Esophagus muscularis mucosa (tissue), 4 donors: ENCODE data around the gene C10orf88. TPM values are rescaled to one million over a fixed set of nuclear protein-coding genes. Genes with fewer than 3 reads are reported as not detected.

Experiments
- DNase-seq: peaks from one replicate; pipeline ENCODE4 v3.0.0-alpha.2; 2017; ENCODE audit errors: extremely low spot score
- H3K27ac ChIP-seq, 4 donors: fragments of 200-600 bp; sonication (generic); replicated peaks in 1 of 4; 1 replicate in 3 of 4; 2 replicates in 1 of 4; pipeline ENCODE4 v1.5.1; 2016 to 2019; ENCODE audit warnings: mild to moderate bottlenecking in 1 of 4
- H3K27me3 ChIP-seq, 4 donors: fragments of 200-600 bp; sonication (generic); one replicate each; pipeline versions ENCODE4 v1.5.1 to v1.6.0; 2016 to 2019
- H3K36me3 ChIP-seq, 4 donors: fragments of 200-600 bp; sonication (generic); one replicate each; pipeline ENCODE4 v1.5.1; 2016 to 2019
- H3K4me1 ChIP-seq, 4 donors: fragments of 200-600 bp; sonication (generic); one replicate each; pipeline ENCODE4 v1.5.1; 2016 to 2019
- H3K4me3 ChIP-seq, 4 donors: fragments of 200-600 bp; sonication (generic); 1 replicate in 2 of 4; 2 replicates in 2 of 4; pipeline ENCODE4 v1.5.1; 2016 to 2019; ENCODE audit warnings: mild to moderate bottlenecking in 4 of 4, moderate library complexity in 1 of 4
- H3K9me3 ChIP-seq, 4 donors: fragments of 200-600 bp; sonication (generic); 1 replicate in 3 of 4; 2 replicates in 1 of 4; pipeline ENCODE4 v1.5.1; 2016 to 2019
- EP300 ChIP-seq: sonication (generic); formaldehyde crosslinking; IDR thresholded peaks from one replicate; pipeline ENCODE4 v1.6.1; 2017; ENCODE audit warnings: antibody characterized with exemption
- POLR2A ChIP-seq: fragments of 450-650 bp; IDR thresholded peaks from one replicate; pipeline ENCODE4 v1.6.1; 2017; ENCODE audit warnings: antibody characterized with exemption, moderate library complexity, mild to moderate bottlenecking, low read depth
- POLR2AphosphoS5 ChIP-seq, 2 donors: sonication (generic); formaldehyde crosslinking; IDR thresholded peaks; one replicate each; pipeline ENCODE4 v1.6.1; 2017; ENCODE audit warnings: antibody characterized with exemption in 2 of 2
- WGBS: methylation state at CpG from one replicate; pipeline ENCODE4 v1.1.5; 2018; 5-methylcytosine and 5-hydroxymethylcytosine counted together
- intact Hi-C: fragments of 100-400 bp; cut with DNase I; formaldehyde crosslinking; loops from one replicate; pipeline ENCODE4 v1.15.1; 2023
- total RNA-seq, 4 donors: library from RNA; depleted of rRNA; stranded (reverse); fragments of >200 nt; gene quantifications; one replicate each; pipeline versions ENCODE4 v1.1.0 to v1.2.1, GENCODE V29; 2016
- TF ChIP-seq, protein P1 (sequence below), 3 experiments: fragments of 200-600 bp in 2 of 3; fragments of 450-650 bp in 1 of 3; sonication (generic) in 2 of 3; IDR thresholded peaks; one replicate each; pipeline ENCODE4 v1.5.1; 2017 to 2019; ENCODE audit warnings: antibody characterized with exemption in 3 of 3, mild to moderate bottlenecking in 2 of 3, moderate library complexity in 1 of 3

C10orf88 gene
- total RNA-seq, 4 donors from 2014 or later, result 5.5 to 7.3 (median 5.9) TPM

DNA sequence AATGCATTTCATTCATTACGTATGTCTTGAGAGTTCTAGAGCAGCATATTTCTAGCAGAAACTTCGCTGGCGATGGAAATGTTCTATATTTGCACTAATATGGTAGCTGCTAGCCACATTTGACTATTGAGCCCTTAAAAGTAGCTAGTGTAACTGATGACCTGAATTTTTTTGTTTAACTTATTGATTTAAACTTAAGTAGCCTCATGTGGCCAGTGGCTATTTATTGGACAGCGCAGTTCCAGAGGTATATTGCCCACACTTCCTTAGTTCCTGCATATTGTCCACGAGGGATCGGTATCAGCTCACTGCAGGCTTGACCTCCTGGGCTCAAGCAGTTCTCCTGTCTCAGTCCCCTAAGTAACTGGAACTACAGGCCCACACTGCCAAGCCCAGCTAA, 29.9 kb upstream of the C10orf88 start:
- 93% methylated on average over 6 of the region's 6 CpGs for WGBS
- DNase-seq, result no peak
- H3K9me3 ChIP-seq, result no peaks in the 10 kb centered on the region
- H3K36me3 ChIP-seq, result no peaks in the 10 kb centered on the region
- TF ChIP-seq EP300 (no peak), POLR2AphosphoS5 (IDR thresholded peaks at IDR 0.05) (no peak), POLR2A (no peak)
- TF ChIP-seq, protein P1, sequence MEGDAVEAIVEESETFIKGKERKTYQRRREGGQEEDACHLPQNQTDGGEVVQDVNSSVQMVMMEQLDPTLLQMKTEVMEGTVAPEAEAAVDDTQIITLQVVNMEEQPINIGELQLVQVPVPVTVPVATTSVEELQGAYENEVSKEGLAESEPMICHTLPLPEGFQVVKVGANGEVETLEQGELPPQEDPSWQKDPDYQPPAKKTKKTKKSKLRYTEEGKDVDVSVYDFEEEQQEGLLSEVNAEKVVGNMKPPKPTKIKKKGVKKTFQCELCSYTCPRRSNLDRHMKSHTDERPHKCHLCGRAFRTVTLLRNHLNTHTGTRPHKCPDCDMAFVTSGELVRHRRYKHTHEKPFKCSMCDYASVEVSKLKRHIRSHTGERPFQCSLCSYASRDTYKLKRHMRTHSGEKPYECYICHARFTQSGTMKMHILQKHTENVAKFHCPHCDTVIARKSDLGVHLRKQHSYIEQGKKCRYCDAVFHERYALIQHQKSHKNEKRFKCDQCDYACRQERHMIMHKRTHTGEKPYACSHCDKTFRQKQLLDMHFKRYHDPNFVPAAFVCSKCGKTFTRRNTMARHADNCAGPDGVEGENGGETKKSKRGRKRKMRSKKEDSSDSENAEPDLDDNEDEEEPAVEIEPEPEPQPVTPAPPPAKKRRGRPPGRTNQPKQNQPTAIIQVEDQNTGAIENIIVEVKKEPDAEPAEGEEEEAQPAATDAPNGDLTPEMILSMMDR (IDR thresholded peaks at IDR 0.05), result no peak
- no peak overlapping the region for H3K4me3 ChIP-seq
- no peak overlapping the region for H3K27ac ChIP-seq
- intact Hi-C loops, result no loop called here
- peaks cover 6 to 17% (median 16%) of the 10 kb centered on the region in 4 donors for H3K4me1 ChIP-seq
- no peaks in the 10 kb centered on the region for H3K27me3 ChIP-seq

- H3K27ac ChIP-seq, result peak overlapping the region; percentile 88 to 93 (median 90)
- H3K4me3 ChIP-seq, result peak overlapping the region; percentile 61 to 91 (median 76)
- no peaks in the 10 kb centered on the region for H3K36me3 ChIP-seq
- 24% methylated on average over 4 of the region's 4 CpGs for WGBS
- DNase-seq, result no peak
- no peak for TF ChIP-seq POLR2A
- TF ChIP-seq, protein P1 (IDR thresholded peaks at IDR 0.05), result peak; percentile 13 to 42 (median 33)
- H3K4me1 ChIP-seq, result peaks cover 6 to 17% (median 16%) of the 10 kb centered on the region in 4 donors
- intact Hi-C loops, result loop anchor here (2.0 kb wide), 1 partner anchor 28 kb away; the partner anchor contains the start of genes ACADSB and IKZF5
- no peaks in the 10 kb centered on the region for H3K9me3 ChIP-seq
- H3K27me3 ChIP-seq, result no peaks in the 10 kb centered on the region
Observed at GRCh38 chr10:122981066-122981464, 27.0 kb upstream of the C10orf88 start.

DNA sequence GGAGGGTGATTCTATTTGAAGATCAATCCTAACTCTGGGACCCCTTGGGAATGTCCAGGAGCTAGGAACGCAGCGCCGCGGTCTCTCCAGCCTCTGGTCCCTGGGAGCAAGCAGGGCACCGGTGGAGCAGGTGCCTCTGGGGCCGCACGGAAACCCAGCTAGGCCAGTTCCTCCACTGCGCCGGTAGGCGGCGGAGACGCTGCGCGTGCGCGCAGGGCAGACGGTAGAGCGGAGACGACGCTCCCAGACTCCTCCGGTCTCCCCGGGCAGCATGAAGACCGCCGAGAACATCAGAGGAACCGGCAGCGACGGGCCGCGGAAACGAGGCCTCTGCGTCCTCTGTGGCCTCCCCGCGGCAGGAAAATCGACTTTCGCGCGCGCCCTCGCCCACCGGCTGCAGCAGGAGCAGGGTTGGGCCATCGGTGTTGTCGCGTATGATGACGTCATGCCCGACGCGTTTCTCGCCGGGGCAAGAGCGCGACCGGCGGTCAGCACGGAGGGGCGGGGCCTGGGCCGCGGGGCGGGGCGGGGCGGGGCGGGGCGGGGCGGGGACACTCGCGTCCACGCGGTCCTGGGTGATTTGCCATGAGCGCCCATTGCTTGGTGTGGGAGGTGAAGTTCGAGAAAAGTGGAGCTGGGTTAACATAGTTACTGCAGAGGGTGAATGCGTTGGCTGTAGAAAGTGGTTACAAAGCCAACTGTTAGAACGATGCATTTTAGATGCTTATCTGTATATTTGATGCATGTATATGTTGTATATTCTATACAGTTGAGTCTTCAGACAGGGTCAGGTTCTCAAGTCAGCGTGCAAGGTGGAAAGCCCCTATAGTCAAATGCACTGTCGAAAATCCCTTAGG, 26.4 kb upstream of the C10orf88 start, which contains the start of gene PSTK:
Gene PSTK, plus strand, starts transcription at position 193 of the 857 bp plus-strand sequence. Its CDS starts 79 bp downstream, at position 272.
- 2% methylated on average over 22 of the region's 73 CpGs for WGBS

DNA sequence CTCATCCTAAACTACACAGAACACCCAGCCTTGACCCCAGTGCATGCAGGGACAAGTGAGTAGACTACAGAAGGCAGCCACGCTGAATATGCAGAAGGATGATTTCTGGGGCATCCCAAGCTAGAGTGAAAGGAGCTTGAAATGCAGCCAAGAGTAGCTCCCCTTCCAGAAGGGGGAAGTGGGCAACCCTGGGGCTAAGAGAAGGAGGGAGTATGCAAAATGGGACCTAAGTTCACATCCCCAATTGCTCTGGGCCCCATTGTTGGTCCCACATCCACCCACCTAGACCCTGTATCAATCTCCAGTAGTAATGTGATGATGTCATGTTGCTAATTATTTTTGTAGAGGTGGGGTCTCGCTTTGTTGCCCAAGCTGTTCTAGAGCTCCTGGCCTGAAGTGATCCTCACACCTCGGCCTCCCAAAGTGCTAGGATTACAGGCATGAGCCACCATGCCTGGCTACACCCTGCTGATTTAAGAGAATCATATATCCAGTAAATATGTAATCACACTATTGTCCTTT, 20.6 kb upstream of the C10orf88 start:
- Histone ChIP-seq H3K27ac (no peak overlapping the region), H3K4me3 (no peak overlapping the region), H3K27me3 (no peaks in the 10 kb centered on the region), H3K4me1 (peaks cover 2 to 5% (median 4%) of the 10 kb centered on the region in 4 donors), H3K9me3 (no peaks in the 10 kb centered on the region), H3K36me3 (no peaks in the 10 kb centered on the region)
- TF ChIP-seq, protein P1 (IDR thresholded peaks at IDR 0.05), result no peak
- TF ChIP-seq POLR2AphosphoS5 (IDR thresholded peaks at IDR 0.05) (no peak), POLR2A (no peak), EP300 (no peak)
- intact Hi-C loops, result no loop called here
- DNase-seq, result no peak
- 88% methylated on average over 3 of the region's 3 CpGs for WGBS

More for the DNA sequence above, 26.4 kb upstream of the C10orf88 start, which contains the start of gene PSTK:
- Histone ChIP-seq H3K36me3 (no peaks in the 10 kb centered on the region), H3K4me1 (peaks cover 6 to 17% (median 16%) of the 10 kb centered on the region in 4 donors), H3K4me3 (peak within 1 kb of the TSS; percentile 61 to 91 (median 76)), H3K9me3 (no peaks in the 10 kb centered on the region), H3K27me3 (no peaks in the 10 kb centered on the region), H3K27ac (peak within 1 kb of the TSS; percentile 88 to 93 (median 90))
- DNase-seq, result peak; percentile 97
- intact Hi-C loops, result loop anchor here (2.0 kb wide), 1 partner anchor 28 kb away; the partner anchor contains the start of genes ACADSB and IKZF5
- no peak for TF ChIP-seq POLR2A
- TF ChIP-seq EP300, result no peak
- TF ChIP-seq, protein P1 (IDR thresholded peaks at IDR 0.05), result peak; percentile 93 to 99 (median 94)
- TF ChIP-seq POLR2AphosphoS5 (IDR thresholded peaks at IDR 0.05), result peak; percentile 76 to 83
